HG03378 (cell line): ENCODE measurements around the gene TGM3.

Source experiments
- ATAC-seq: cut with Tn5 transposase; IDR thresholded peaks from one replicate; pipeline ENCODE4 v1.9.1; 2021; ENCODE audit warnings: mild to moderate bottlenecking, moderate library complexity; ENCODE audit not compliant: unreplicated experiment

TGM3 gene

GRCh38 chr20:2283706-2284423, 11.9 kb upstream of the TGM3 start:
- ATAC-seq = no peak

- no peak for ATAC-seq
Measured at GRCh38 chr20:2285193-2285592, 10.6 kb upstream of the TGM3 start.

GRCh38 chr20:2285613-2286012, 10.2 kb upstream of the TGM3 start:
- no peak for ATAC-seq

- ATAC-seq = no peak
Measured at GRCh38 chr20:2287504-2287903, 8.3 kb upstream of the TGM3 start.

GRCh38 chr20:2289475-2289874, 6.3 kb upstream of the TGM3 start:
- ATAC-seq = no peak

- no peak for ATAC-seq
Measured at GRCh38 chr20:2290486-2290885, 5.3 kb upstream of the TGM3 start.

- ATAC-seq = no peak
Measured at GRCh38 chr20:2292416-2293110, 3.2 kb upstream of the TGM3 start.

GRCh38 chr20:2293486-2293885, 2.3 kb upstream of the TGM3 start:
- no peak for ATAC-seq

- ATAC-seq = no peak
Measured at GRCh38 chr20:2293971-2294370, 1.8 kb upstream of the TGM3 start.

GRCh38 chr20:2295286-2295685, 515 bp upstream of the TGM3 start:
- ATAC-seq = no peak

GRCh38 chr20:2296524-2297356, 939 bp downstream of the TGM3 start:
- ATAC-seq = no peak

- ATAC-seq = no peak
Measured at GRCh38 chr20:2297357-2297728, 1.5 kb downstream of the TGM3 start.

GRCh38 chr20:2298116-2298515, 2.3 kb downstream of the TGM3 start:
- no peak for ATAC-seq

- ATAC-seq = no peak
Measured at GRCh38 chr20:2298701-2299100, 2.9 kb downstream of the TGM3 start.

GRCh38 chr20:2299301-2299700, 3.5 kb downstream of the TGM3 start:
- no peak for ATAC-seq

- ATAC-seq = no peak
Measured at GRCh38 chr20:2300002-2300401, 4.2 kb downstream of the TGM3 start.

GRCh38 chr20:2300420-2300819, 4.6 kb downstream of the TGM3 start:
- no peak for ATAC-seq

GRCh38 chr20:2301164-2301622, 5.4 kb downstream of the TGM3 start:
- ATAC-seq = peak; percentile 77

GRCh38 chr20:2302384-2303060, 6.7 kb downstream of the TGM3 start:
- no peak for ATAC-seq

- no peak for ATAC-seq
Measured at GRCh38 chr20:2303673-2304072, 7.9 kb downstream of the TGM3 start.

- ATAC-seq = no peak
Measured at GRCh38 chr20:2304180-2304579, 8.4 kb downstream of the TGM3 start.
